ENCODE data around the gene GRM1.

Gene GRM1

DNA sequence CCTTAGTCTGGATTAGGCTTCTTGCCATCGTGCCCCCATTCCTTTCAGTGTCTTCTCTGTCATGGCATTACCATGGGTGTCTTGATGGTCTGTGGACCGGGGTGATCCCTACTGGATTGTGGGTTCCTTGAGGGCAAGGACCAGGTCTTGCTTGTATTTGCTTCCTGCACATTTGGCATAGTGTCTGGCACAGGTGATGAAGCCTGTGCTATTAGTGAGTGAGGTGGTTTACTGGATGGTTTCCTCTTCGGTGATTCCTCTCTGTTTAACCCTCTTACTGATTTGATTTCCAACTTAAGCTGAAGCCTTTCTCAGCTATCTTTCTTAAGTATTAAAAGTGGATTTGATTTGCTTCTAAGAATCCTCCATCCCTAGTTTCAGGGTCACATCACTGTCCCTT is 162.3 kb downstream of the GRM1 start:
- H3K14ac ChIP-seq (ENCODE audit: low read length) = no peak overlapping the region
- no peak overlapping the region for H3K27ac ChIP-seq (ENCODE audit: low read depth, low read length)
- no peak overlapping the region for H4K91ac ChIP-seq (ENCODE audit: low read depth, low read length)
- H2BK120ac ChIP-seq (ENCODE audit: insufficient read depth, low read length, poor library complexity) = no peak overlapping the region
- H3K4ac ChIP-seq (ENCODE audit: low read depth, low read length) = no peak overlapping the region
- no CpG with 5 or more reads among the region's 3 CpGs for WGBS (ENCODE audit: extremely low coverage, insufficient coverage, insufficient read length)
- H3K36me3 ChIP-seq (ENCODE audit: control insufficient read depth in 1 of 2, insufficient read depth in 2 of 2, low read length in 2 of 2) = no peaks in the 10 kb centered on the region
- H3K79me2 ChIP-seq (ENCODE audit: control insufficient read depth, insufficient read depth, low read length, poor library complexity) = no peaks in the 10 kb centered on the region
- no peak overlapping the region for H3K9ac ChIP-seq (ENCODE audit: low read length)
- no peak overlapping the region for H3K4me2 ChIP-seq (ENCODE audit: low read length)
- no peaks in the 10 kb centered on the region for H3K4me1 ChIP-seq (ENCODE audit: control insufficient read depth in 1 of 2, insufficient read depth in 2 of 2, low read length in 2 of 2)
- H3K4me3 ChIP-seq (ENCODE audit: low read depth, low read length) = no peak overlapping the region
- H2BK5ac ChIP-seq (ENCODE audit: low read depth, low read length, poor library complexity) = no peak overlapping the region
- H3K18ac ChIP-seq (ENCODE audit: low read length) = no peak overlapping the region
- no peak overlapping the region for H2BK12ac ChIP-seq (ENCODE audit: low read length)
- H3K27me3 ChIP-seq (ENCODE audit: insufficient read depth, low read length) = no peaks in the 10 kb centered on the region
- no peak overlapping the region for H2AFZ ChIP-seq (ENCODE audit: insufficient read depth, low read length, poor library complexity)
- no peak overlapping the region for H2AK5ac ChIP-seq (ENCODE audit: low read length)
- H4K8ac ChIP-seq (ENCODE audit: low read depth, low read length) = no peak overlapping the region
- DNase-seq = no peak
- H3K9me3 ChIP-seq (ENCODE audit: insufficient read depth, low read depth, low read length) = no peaks in the 10 kb centered on the region
- no peaks in the 10 kb centered on the region for H3K79me1 ChIP-seq (ENCODE audit: low read length)
- H4K12ac ChIP-seq (ENCODE audit: low read depth, low read length) = no peak overlapping the region
- no peak overlapping the region for H3K23ac ChIP-seq (ENCODE audit: low read length)

DNA sequence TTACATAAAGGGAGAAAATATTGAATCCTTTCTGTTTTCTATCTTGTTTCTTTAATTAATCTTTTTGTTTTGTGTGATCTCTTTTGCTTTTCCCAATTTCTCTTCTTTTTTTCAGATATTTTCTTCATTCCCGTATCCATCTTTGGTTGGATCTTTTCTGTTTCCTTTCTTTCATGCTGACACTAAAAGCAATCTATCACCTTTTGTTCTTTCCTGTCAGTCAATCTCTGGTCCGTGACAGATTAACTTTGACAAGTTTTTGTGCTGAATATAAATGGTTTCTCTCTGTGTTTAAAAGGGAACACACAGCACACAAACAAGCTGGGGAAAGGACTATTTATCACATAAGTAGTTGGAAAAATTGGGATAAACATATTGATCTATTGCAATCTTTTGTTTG is 162.8 kb downstream of the GRM1 start:
- Histone ChIP-seq H2BK120ac (ENCODE audit: insufficient read depth, low read length, poor library complexity) (no peak overlapping the region), H4K91ac (ENCODE audit: low read depth, low read length) (no peak overlapping the region), H3K4me3 (ENCODE audit: low read depth, low read length) (no peak overlapping the region), H3K4ac (ENCODE audit: low read depth, low read length) (no peak overlapping the region), H3K79me1 (ENCODE audit: low read length) (no peaks in the 10 kb centered on the region), H3K9ac (ENCODE audit: low read length) (no peak overlapping the region), H2BK5ac (ENCODE audit: low read depth, low read length, poor library complexity) (no peak overlapping the region), H3K27ac (ENCODE audit: low read depth, low read length) (no peak overlapping the region), H2AK5ac (ENCODE audit: low read length) (no peak overlapping the region), H3K36me3 (ENCODE audit: control insufficient read depth in 1 of 2, insufficient read depth in 2 of 2, low read length in 2 of 2) (no peaks in the 10 kb centered on the region), H3K4me2 (ENCODE audit: low read length) (no peak overlapping the region), H4K12ac (ENCODE audit: low read depth, low read length) (no peak overlapping the region), H3K14ac (ENCODE audit: low read length) (no peak overlapping the region), H3K9me3 (ENCODE audit: insufficient read depth, low read depth, low read length) (no peaks in the 10 kb centered on the region), H3K27me3 (ENCODE audit: insufficient read depth, low read length) (no peaks in the 10 kb centered on the region), H3K4me1 (ENCODE audit: control insufficient read depth in 1 of 2, insufficient read depth in 2 of 2, low read length in 2 of 2) (no peaks in the 10 kb centered on the region), H3K18ac (ENCODE audit: low read length) (no peak overlapping the region), H4K8ac (ENCODE audit: low read depth, low read length) (no peak overlapping the region), H2BK12ac (ENCODE audit: low read length) (no peak overlapping the region), H3K23ac (ENCODE audit: low read length) (no peak overlapping the region), H2AFZ (ENCODE audit: insufficient read depth, low read length, poor library complexity) (no peak overlapping the region), H3K79me2 (ENCODE audit: control insufficient read depth, insufficient read depth, low read length, poor library complexity) (no peaks in the 10 kb centered on the region)
- WGBS (ENCODE audit: extremely low coverage, insufficient coverage, insufficient read length) = no CpG with 5 or more reads among the region's 2 CpGs
- DNase-seq = no peak

DNA sequence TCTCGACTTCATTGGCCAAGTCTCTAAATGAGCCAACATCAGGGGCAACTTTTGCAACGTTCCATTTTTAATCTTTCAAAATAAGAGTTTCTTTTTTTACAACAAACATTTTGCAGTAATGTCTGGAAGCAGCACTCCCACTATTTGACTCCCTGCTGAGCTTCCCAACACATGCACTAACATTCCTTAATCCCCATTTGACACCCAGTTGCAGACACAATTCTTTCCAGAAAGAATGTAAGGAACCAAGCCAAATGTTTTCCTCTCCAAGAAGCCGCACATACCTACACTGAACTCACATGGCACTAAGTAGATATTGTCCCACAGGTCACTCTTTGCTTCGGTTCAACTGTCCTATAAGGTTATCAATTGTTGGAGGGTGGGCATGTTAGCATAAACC is 165.6 kb downstream of the GRM1 start:
- H2AFZ ChIP-seq (ENCODE audit: insufficient read depth, low read length, poor library complexity) = no peak overlapping the region
- no peaks in the 10 kb centered on the region for H3K36me3 ChIP-seq (ENCODE audit: control insufficient read depth in 1 of 2, insufficient read depth in 2 of 2, low read length in 2 of 2)
- no peak overlapping the region for H2AK5ac ChIP-seq (ENCODE audit: low read length)
- no peaks in the 10 kb centered on the region for H3K9me3 ChIP-seq (ENCODE audit: insufficient read depth, low read depth, low read length)
- no peak overlapping the region for H4K91ac ChIP-seq (ENCODE audit: low read depth, low read length)
- no peak overlapping the region for H3K14ac ChIP-seq (ENCODE audit: low read length)
- no peak for DNase-seq
- H3K79me2 ChIP-seq (ENCODE audit: control insufficient read depth, insufficient read depth, low read length, poor library complexity) = no peaks in the 10 kb centered on the region
- no peak overlapping the region for H2BK5ac ChIP-seq (ENCODE audit: low read depth, low read length, poor library complexity)
- H3K79me1 ChIP-seq (ENCODE audit: low read length) = no peaks in the 10 kb centered on the region
- H3K4me3 ChIP-seq (ENCODE audit: low read depth, low read length) = no peak overlapping the region
- H2BK12ac ChIP-seq (ENCODE audit: low read length) = no peak overlapping the region
- no peak overlapping the region for H3K4me2 ChIP-seq (ENCODE audit: low read length)
- H4K12ac ChIP-seq (ENCODE audit: low read depth, low read length) = no peak overlapping the region
- H3K23ac ChIP-seq (ENCODE audit: low read length) = no peak overlapping the region
- H3K18ac ChIP-seq (ENCODE audit: low read length) = no peak overlapping the region
- H4K8ac ChIP-seq (ENCODE audit: low read depth, low read length) = no peak overlapping the region
- no CpG with 5 or more reads among the region's 4 CpGs for WGBS (ENCODE audit: extremely low coverage, insufficient coverage, insufficient read length)
- no peaks in the 10 kb centered on the region for H3K27me3 ChIP-seq (ENCODE audit: insufficient read depth, low read length)
- H3K4me1 ChIP-seq (ENCODE audit: control insufficient read depth in 1 of 2, insufficient read depth in 2 of 2, low read length in 2 of 2) = no peaks in the 10 kb centered on the region
- no peak overlapping the region for H2BK120ac ChIP-seq (ENCODE audit: insufficient read depth, low read length, poor library complexity)
- H3K27ac ChIP-seq (ENCODE audit: low read depth, low read length) = no peak overlapping the region
- no peak overlapping the region for H3K4ac ChIP-seq (ENCODE audit: low read depth, low read length)
- H3K9ac ChIP-seq (ENCODE audit: low read length) = no peak overlapping the region

DNA sequence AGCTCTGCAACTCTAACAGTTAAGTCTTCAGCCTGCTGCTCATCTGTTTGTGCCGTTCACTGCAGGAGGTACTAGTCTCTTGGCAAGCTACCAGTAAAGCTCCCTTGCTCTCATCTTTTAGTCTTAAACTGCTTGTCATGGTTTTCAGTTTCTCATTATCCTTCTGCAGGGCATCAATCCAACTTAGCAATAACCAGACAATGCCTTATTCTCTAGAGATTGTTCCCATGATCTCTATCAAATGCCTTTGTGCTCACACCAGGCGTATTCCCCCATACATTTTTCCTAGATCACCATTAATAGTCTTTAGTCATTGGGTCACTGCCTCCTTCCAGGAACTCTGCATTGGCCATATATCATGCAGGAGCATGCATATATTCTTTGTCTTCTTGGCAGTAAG is 171.3 kb downstream of the GRM1 start:
- Histone ChIP-seq H2BK120ac (ENCODE audit: insufficient read depth, low read length, poor library complexity) (no peak overlapping the region), H3K27me3 (ENCODE audit: insufficient read depth, low read length) (no peaks in the 10 kb centered on the region), H3K4me1 (ENCODE audit: control insufficient read depth in 1 of 2, insufficient read depth in 2 of 2, low read length in 2 of 2) (no peaks in the 10 kb centered on the region), H3K4me3 (ENCODE audit: low read depth, low read length) (no peak overlapping the region), H3K4ac (ENCODE audit: low read depth, low read length) (no peak overlapping the region), H4K91ac (ENCODE audit: low read depth, low read length) (no peak overlapping the region), H3K18ac (ENCODE audit: low read length) (no peak overlapping the region), H3K14ac (ENCODE audit: low read length) (no peak overlapping the region), H4K8ac (ENCODE audit: low read depth, low read length) (no peak overlapping the region), H2BK5ac (ENCODE audit: low read depth, low read length, poor library complexity) (no peak overlapping the region), H4K12ac (ENCODE audit: low read depth, low read length) (no peak overlapping the region), H2AFZ (ENCODE audit: insufficient read depth, low read length, poor library complexity) (no peak overlapping the region), H3K36me3 (ENCODE audit: control insufficient read depth in 1 of 2, insufficient read depth in 2 of 2, low read length in 2 of 2) (no peaks in the 10 kb centered on the region), H2AK5ac (ENCODE audit: low read length) (no peak overlapping the region), H3K79me2 (ENCODE audit: control insufficient read depth, insufficient read depth, low read length, poor library complexity) (no peaks in the 10 kb centered on the region), H3K27ac (ENCODE audit: low read depth, low read length) (no peak overlapping the region), H2BK12ac (ENCODE audit: low read length) (no peak overlapping the region), H3K79me1 (ENCODE audit: low read length) (no peaks in the 10 kb centered on the region), H3K23ac (ENCODE audit: low read length) (no peak overlapping the region), H3K9me3 (ENCODE audit: insufficient read depth, low read depth, low read length) (no peaks in the 10 kb centered on the region), H3K9ac (ENCODE audit: low read length) (no peak overlapping the region), H3K4me2 (ENCODE audit: low read length) (no peak overlapping the region)
- WGBS (ENCODE audit: extremely low coverage, insufficient coverage, insufficient read length) = no CpG with 5 or more reads among the region's 2 CpGs
- DNase-seq = no peak
